ENCODE results near the gene WFS1.

Gene WFS1

GRCh38 chr4:6256141-6256540 is 13.5 kb upstream of the WFS1 start:
- Histone ChIP-seq H3K4me1 (no peaks in the 10 kb centered on the region; the same call in 1 of the 2 replicates), H3K36me3 (no peaks in the 10 kb centered on the region), H3K4me3 (ENCODE audit: low read depth, low read length) (no peak overlapping the region), H3K9me3 (no peaks in the 10 kb centered on the region), H3K27me3 (no peaks in the 10 kb centered on the region)
- TF ChIP-seq CTCF (IDR thresholded peaks at IDR 0.05; ENCODE audit: low read depth, low read length) = no peak
- no peak for DNase-seq

- no peaks in the 10 kb centered on the region for H3K36me3 ChIP-seq
- no peaks in the 10 kb centered on the region for H3K27me3 ChIP-seq
- H3K4me3 ChIP-seq (ENCODE audit: low read depth, low read length) = no peak overlapping the region
- H3K4me1 ChIP-seq = no peaks in the 10 kb centered on the region; the same call in 1 of the 2 replicates
- no peak for DNase-seq
- no peak for TF ChIP-seq CTCF (IDR thresholded peaks at IDR 0.05; ENCODE audit: low read depth, low read length)
- H3K9me3 ChIP-seq = no peaks in the 10 kb centered on the region
These were observed 12.2 kb upstream of the WFS1 start for GRCh38 chr4:6257247-6258025.

- Histone ChIP-seq H3K27me3 (no peaks in the 10 kb centered on the region), H3K9me3 (no peaks in the 10 kb centered on the region), H3K4me1 (no peaks in the 10 kb centered on the region; the same call in 1 of the 2 replicates), H3K4me3 (ENCODE audit: low read depth, low read length) (no peak overlapping the region), H3K36me3 (no peaks in the 10 kb centered on the region)
- no peak for DNase-seq
- no peak for TF ChIP-seq CTCF (IDR thresholded peaks at IDR 0.05; ENCODE audit: low read depth, low read length)
These were observed 11.7 kb upstream of the WFS1 start for GRCh38 chr4:6258026-6258360.

- Histone ChIP-seq H3K9me3 (no peaks in the 10 kb centered on the region), H3K36me3 (no peaks in the 10 kb centered on the region), H3K4me1 (no peaks in the 10 kb centered on the region; the same call in 1 of the 2 replicates)
These were observed 10.9 kb upstream of the WFS1 start for GRCh38 chr4:6258741-6259140.

GRCh38 chr4:6259886-6260285 is 9.8 kb upstream of the WFS1 start:
- TF ChIP-seq CTCF (IDR thresholded peaks at IDR 0.05; ENCODE audit: low read depth, low read length) = no peak
- Histone ChIP-seq H3K4me3 (ENCODE audit: low read depth, low read length) (no peak overlapping the region), H3K9me3 (no peaks in the 10 kb centered on the region), H3K4me1 (no peaks in the 10 kb centered on the region; the same call in 1 of the 2 replicates), H3K36me3 (no peaks in the 10 kb centered on the region), H3K27me3 (no peaks in the 10 kb centered on the region)
- DNase-seq = no peak

More at GRCh38 chr4:6258741-6259140, 10.9 kb upstream of the WFS1 start:
- DNase-seq = no peak
- no peak overlapping the region for H3K4me3 ChIP-seq (ENCODE audit: low read depth, low read length)
- no peak for TF ChIP-seq CTCF (IDR thresholded peaks at IDR 0.05; ENCODE audit: low read depth, low read length)
- H3K27me3 ChIP-seq = no peaks in the 10 kb centered on the region

- no peaks in the 10 kb centered on the region; the same call in 1 of the 2 replicates for H3K4me1 ChIP-seq
- H3K9me3 ChIP-seq = no peaks in the 10 kb centered on the region
- no peak for TF ChIP-seq CTCF (IDR thresholded peaks at IDR 0.05; ENCODE audit: low read depth, low read length)
- no peaks in the 10 kb centered on the region for H3K27me3 ChIP-seq
- H3K36me3 ChIP-seq = no peaks in the 10 kb centered on the region
- no peak overlapping the region for H3K4me3 ChIP-seq (ENCODE audit: low read depth, low read length)
- DNase-seq = no peak
These were observed 7.5 kb upstream of the WFS1 start for GRCh38 chr4:6262176-6262575.

Data from BE2C (cell line).